ENCODE measurements around the gene OVOL3.
"Not testable (repeated sequence)": the region's sequence is repeated elsewhere in the genome, so short reads cannot be mapped to it uniquely, and the experiment has no call there.

The OVOL3 gene

GRCh38 chr19:36110487-36111199 is at the start of gene OVOL3:
Gene OVOL3 (plus strand): TSS chr19:36111143. CDS start chr19:36111203, 60 bp downstream.
- no peak for DNase-seq

DNA sequence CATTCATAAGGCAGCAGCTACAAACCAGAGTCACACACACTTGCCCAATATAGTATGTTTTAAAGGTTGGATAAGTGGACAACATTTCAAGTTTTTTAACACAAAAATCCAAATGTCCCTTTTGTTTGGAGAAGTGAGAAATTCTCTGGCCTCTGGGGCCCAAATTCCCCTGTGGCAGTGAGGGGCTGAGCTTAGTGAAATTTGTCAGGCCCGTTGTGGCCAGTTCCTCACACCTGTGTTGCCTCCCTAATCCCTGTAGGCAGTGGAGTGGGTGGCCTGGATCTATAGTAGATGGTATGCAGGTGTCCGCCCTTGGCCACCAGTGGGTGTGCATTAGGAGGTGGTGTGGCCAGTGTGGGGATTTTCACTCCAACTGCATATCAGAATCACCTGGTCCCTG is 49.6 kb upstream of the OVOL3 start:
- no peak for DNase-seq

DNA sequence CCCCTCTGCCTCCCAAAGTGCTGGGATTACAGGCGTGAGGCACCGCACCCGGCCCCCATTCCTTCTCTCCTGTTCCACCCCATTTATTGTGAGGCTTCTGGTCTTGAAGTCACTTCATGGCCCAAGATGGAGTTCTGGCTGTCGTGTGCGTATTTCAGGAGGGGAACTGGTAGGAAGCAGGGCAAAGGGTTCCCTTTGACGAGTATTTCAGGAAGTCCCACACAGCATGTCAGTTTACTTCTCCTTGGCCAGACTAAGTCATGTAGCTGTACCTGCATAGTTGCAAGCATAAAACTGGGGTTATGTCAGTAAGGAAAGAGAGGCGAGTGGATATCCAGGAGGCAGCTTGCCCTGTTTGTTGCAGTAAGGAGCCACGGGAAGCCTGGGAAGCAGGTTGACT is 46.1 kb upstream of the OVOL3 start:
- no peak for DNase-seq

- DNase-seq, result no peak
Measured at GRCh38 chr19:36067681-36068080, 43.3 kb upstream of the OVOL3 start.

DNA sequence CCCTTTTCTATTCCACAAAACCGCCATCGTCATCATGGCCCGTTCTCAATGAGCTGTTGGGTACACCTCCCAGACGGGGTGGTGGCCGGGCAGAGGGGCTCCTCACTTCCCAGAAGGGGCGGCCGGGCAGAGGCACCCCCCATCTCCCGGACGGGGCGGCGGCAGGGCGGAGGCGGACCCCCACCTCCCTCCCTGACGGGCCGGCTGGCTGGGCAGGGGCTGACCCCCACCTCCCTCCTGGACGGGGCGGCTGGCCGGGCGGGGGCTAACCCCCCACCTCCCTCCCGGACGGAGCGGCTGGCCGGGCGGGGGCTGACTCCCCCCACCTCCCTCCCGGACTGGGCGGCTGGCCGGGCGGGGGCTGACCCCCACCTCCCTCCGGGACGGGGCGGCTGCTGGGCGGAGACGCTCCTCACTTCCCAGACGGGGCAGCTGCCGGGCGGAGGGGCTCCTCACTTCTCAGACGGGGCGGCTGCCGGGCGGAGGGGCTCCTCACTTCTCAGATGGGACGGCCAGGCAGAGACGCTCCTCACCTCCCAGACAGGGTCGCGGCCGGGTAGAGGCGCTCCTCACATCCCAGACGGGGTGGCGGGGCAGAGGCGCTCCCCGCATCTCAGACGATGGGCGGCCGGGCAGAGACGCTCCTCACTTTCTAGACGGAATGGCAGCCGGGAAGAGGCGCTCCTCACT is 42.0 kb upstream of the OVOL3 start:
- not testable (repeated sequence) for DNase-seq

- DNase-seq, result no peak
Measured at GRCh38 chr19:36072081-36072480, 38.9 kb upstream of the OVOL3 start.

DNA sequence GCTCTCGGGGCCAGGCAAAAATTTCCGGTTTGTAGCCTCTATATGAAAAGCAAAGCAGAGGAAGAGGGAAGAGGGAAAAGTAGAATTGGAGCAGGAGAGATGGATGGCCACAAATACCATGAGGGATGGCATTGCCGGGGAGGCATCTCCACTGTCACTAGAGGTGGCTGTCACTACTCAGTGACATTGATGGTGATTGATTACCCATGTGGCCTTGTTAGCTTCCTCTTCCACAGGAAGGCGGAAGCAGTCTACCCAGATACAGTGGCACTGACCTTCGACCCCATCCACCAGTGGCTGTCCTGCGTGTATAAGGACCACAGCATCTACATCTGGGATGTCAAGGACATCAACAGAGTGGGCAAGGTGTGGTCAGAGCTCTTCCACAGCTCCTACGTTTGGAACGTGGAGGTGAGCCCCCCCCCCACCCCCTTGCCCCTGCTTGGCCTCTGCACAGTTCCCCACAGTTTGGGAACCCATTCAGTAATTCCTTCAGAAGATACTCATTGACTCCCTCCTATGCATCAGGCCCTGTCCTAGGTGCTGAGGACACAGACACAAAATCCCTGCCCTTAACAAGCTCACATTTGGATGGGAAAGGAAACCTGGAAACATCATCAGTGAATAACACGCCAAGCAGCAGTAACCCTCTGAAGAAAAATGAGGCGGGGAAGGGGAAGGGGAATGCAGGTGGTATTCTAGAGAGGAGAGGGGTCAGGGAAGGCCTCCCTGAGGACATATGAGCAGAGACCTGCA is 37.6 kb upstream of the OVOL3 start:
- no peak for DNase-seq

DNA sequence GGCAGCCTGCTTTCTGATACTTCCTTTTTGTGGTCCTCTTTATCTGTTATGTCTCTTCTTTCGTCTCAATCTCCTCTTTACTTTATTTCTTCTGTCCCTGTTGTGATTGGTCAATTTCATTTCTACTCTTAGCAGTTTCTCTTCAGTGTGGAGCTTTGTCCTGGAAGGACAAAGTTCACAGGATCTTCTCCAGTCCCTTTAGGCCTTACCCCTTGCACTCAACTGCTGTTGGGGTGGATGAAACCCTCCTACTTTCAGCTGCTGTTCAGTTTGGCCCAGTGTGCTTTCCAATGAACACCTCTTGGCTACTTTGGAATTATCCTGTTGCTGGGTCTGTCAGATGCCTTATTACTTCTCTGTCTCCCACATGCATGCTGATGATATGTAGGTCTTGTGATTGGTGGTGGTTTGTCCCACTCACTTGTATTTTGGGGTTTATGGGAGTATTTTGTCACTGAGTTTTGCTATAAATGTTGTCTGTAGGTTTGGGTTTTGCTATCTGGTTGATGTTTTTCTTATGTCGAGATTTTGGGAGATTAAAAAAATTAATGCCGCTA is 31.5 kb upstream of the OVOL3 start:
- no peak for DNase-seq

DNA sequence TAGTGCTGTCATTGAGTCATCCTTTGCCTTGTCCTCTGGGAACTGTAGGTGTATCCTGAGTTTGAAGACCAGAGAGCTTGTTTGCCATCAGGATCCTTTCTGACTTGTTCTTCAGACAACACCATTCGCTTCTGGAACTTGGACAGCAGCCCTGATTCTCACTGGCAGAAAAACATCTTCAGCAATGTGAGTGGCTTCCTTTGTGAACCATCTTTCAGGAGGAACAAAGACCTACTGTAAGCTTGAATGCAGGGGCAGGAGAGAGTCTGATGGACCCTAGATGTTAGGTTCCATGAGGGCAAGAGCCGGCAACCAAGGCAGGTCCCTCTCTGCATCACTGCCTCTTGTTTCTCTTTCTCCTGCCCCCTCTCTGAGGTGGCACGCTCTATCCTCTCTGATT is 29.6 kb upstream of the OVOL3 start:
- DNase-seq, result no peak

- no peak for DNase-seq
Measured at GRCh38 chr19:36081894-36082293, 29.0 kb upstream of the OVOL3 start.

DNA sequence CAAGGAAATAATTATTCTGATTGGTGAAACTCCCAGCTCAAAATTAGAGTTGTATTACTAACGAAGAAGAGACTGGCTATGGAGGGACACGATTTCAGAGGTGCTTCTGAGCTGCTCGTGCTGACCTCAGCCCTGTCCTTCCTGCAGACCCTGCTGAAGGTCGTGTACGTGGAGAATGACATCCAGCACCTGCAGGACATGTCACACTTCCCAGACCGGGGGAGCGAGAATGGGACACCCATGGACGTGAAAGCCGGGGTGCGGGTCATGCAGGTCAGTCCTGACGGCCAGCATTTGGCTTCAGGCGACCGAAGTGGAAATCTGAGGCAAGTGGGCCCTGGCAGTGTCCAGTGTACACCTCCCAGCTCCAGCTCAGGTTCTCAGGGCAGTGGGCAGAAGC is 28.0 kb upstream of the OVOL3 start:
- DNase-seq, result no peak

- no peak for DNase-seq
Measured at GRCh38 chr19:36084231-36085009, 26.5 kb upstream of the OVOL3 start.

- DNase-seq, result no peak
Measured at GRCh38 chr19:36086326-36086725, 24.6 kb upstream of the OVOL3 start.

DNA sequence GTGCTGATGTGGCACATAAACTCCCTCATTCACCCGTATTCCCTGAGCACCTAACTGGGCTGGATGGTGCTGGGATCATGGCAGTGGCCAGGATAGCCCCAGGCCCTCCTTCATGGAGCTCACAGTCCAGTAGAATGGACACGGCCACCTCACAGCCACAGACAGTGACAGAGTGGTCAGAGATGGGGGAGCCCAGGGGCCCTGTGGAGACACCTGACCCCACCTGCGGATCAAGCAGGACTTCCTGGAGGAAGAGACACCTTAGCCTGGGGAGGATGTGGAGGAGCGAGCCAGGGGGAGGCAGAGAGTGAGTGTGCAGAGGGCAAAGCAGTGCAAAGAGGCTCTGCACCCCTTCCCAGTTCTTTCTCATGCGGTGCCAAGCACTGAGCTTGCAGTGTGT is 21.1 kb upstream of the OVOL3 start:
- no peak for DNase-seq

GRCh38 chr19:36090910-36091695 is 19.8 kb upstream of the OVOL3 start:
- no peak for DNase-seq

GRCh38 chr19:36092566-36092965 is 18.4 kb upstream of the OVOL3 start:
- DNase-seq, result no peak

DNA sequence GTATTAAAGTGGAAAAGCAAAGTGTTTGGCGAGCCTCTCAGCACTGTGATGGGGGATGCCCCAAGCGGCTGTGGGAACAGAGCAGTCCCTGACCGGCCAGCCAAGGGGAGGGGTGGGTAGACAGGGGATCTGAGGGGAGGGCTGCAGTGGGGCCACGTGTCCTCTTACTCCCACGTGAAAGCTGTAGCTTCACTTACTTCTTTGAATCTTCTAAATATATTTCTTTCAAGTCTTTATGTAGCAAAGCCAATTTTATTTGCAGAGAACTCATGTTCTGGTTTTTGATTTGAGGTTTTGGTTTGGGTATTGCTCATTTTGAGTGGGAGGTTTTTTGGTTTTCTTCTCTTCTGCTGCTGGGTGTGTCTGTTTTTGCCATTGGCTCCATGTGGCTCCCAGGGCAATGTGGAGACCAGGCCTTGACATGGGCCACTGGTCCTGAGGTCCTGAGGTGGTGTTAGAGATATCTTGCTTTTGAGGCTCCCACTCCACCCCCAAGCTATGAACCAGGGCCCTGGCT is 17.7 kb upstream of the OVOL3 start:
- no peak for DNase-seq

DNA sequence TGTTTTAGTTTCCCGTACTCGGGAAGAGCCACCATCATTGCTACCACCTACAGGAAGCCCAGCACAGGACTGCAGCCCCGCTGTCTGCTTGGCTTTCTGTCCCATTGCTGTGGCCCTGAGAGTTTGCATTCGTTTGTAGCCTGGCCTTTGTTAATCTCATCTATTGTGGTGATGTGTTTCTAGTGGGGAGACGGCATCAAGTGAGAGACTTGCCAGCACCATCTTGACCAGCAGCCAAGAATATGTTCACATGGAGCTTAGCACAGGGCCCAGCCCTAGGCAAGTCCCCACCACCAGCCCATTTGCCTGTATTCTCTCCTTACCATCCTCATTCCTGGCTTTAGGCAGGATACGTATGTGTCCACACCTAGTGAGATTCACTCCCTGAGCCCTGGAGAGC is 17.3 kb upstream of the OVOL3 start:
- DNase-seq, result no peak

DNA sequence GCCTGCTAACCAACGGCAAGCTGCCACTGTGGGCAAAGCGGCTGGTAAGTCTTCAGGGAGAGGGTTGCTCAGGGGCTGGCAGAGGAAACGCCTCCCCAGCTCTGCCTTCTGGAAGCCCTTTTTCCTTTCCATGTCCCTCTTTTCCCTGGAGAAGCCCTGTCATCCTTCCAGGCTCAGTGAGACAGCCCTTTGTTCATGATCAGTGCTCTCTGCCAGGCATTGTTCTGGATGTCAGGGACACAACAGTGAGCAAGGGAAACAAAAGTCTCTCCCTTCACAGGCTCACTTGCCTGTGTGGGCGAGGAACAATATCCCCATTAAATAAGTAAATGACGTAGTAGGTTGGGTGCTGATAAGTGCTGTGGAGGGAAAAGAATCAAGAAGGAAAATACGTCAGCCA is 13.9 kb upstream of the OVOL3 start:
- no peak for DNase-seq

DNA sequence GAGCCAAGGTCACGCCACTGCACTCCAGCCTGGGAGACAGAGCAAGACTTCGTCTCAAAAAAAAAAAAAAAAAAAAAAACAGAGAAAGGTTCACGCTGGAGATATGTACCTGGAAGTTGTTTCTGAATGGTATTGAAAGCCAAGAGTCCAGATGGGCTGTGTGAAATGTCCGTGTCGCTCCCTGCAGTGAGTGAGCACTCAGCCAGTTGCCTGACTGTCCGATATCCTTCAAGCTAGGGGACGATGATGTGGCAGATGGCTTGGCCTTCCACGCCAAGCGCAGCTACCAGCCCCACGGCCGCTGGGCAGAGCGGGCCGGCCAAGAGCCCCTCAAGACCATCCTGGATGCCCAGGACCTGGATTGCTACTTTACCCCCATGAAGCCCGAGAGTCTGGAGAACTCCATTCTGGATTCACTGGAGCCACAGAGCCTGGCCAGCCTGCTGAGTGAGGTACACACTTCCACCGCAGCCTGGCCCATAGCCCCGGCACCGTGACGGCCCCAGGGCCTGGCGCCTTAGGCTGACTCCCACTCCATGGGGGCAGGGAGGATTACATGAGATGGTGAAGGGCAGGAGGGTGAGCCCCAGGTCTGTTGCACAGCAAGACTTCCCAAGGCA is 11.7 kb upstream of the OVOL3 start:
- DNase-seq, result no peak

- DNase-seq, result no peak
Measured at GRCh38 chr19:36100476-36100875, 10.5 kb upstream of the OVOL3 start.

Measured in NCI-H2081 (cell line).